BLaER1 (cell line): Measurements from ENCODE around the gene SDK1.

ENCODE experiments used
- H3K27ac ChIP-seq: shearing (Covaris generic); formaldehyde crosslinking; 2 replicates; pipeline ENCODE4 v1.8.1; 2022
- H3K27me3 ChIP-seq: shearing (Covaris generic); formaldehyde crosslinking; 2 replicates; pipeline ENCODE4 v1.8.1; 2022
- H3K36me3 ChIP-seq: shearing (Covaris generic); formaldehyde crosslinking; 2 replicates; pipeline ENCODE4 v1.8.1; 2022
- H3K4me1 ChIP-seq: shearing (Covaris generic); formaldehyde crosslinking; 2 replicates; pipeline ENCODE4 v1.8.1; 2022
- H3K4me2 ChIP-seq: shearing (Covaris generic); formaldehyde crosslinking; 2 replicates; pipeline ENCODE4 v1.8.1; 2022
- H3K4me3 ChIP-seq: shearing (Covaris generic); formaldehyde crosslinking; 2 replicates; pipeline ENCODE4 v1.8.1; 2022
- H3K9ac ChIP-seq: shearing (Covaris generic); formaldehyde crosslinking; 2 replicates; pipeline ENCODE4 v1.8.1; 2022
- H3K9me3 ChIP-seq: shearing (Covaris generic); formaldehyde crosslinking; 2 replicates; pipeline ENCODE4 v1.8.1; 2022
- H4K20me1 ChIP-seq: shearing (Covaris generic); formaldehyde crosslinking; 2 replicates; pipeline ENCODE4 v1.8.1; 2022
- Cebpa-rat ChIP-seq: shearing (Covaris generic); IDR thresholded peaks from 2 replicates; pipeline ENCODE4 v1.8.1; 2022

SDK1 gene

DNA sequence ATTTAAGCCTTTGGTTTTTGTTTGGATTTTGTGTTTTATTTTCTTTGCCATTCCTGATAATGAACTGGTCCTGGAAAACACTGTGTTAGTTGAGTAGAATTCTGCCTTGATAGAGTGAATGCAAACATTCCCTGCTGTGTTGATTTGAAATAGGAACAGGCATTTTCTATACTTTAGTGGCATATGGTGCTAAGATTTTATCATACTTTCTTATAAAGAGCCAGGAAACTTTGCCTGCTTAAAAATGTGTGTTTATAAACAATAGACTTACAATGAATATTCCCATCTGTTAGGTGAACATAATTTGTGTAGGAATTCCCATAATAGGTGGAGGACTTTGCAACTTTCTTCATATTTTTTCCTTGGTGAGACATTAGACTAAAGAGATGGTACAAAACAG is 333.3 kb downstream of the SDK1 start:
- Histone ChIP-seq H3K27ac (no peak overlapping the region), H3K4me3 (no peak overlapping the region), H3K4me1 (no peaks in the 10 kb centered on the region), H3K9ac (no peak overlapping the region), H4K20me1 (no peaks in the 10 kb centered on the region), H3K4me2 (no peak overlapping the region), H3K9me3 (peaks cover 18% of the 10 kb centered on the region), H3K27me3 (no peaks in the 10 kb centered on the region), H3K36me3 (no peaks in the 10 kb centered on the region)
- no peak for TF ChIP-seq Cebpa-rat

- Histone ChIP-seq H3K4me3 (no peak overlapping the region), H3K9ac (no peak overlapping the region), H3K36me3 (no peaks in the 10 kb centered on the region), H3K9me3 (no peaks in the 10 kb centered on the region), H3K4me2 (no peak overlapping the region), H3K27ac (no peak overlapping the region), H3K27me3 (no peaks in the 10 kb centered on the region), H4K20me1 (no peaks in the 10 kb centered on the region), H3K4me1 (no peaks in the 10 kb centered on the region)
- TF ChIP-seq Cebpa-rat, result no peak
Observed at GRCh38 chr7:3636131-3636860, 335.2 kb downstream of the SDK1 start.

GRCh38 chr7:3639253-3639652 is 338.2 kb downstream of the SDK1 start:
- Histone ChIP-seq H3K36me3 (no peaks in the 10 kb centered on the region), H3K9me3 (no peaks in the 10 kb centered on the region), H3K4me3 (no peak overlapping the region), H4K20me1 (no peaks in the 10 kb centered on the region), H3K4me2 (no peak overlapping the region), H3K9ac (no peak overlapping the region), H3K4me1 (no peaks in the 10 kb centered on the region), H3K27ac (no peak overlapping the region), H3K27me3 (no peaks in the 10 kb centered on the region)
- no peak for TF ChIP-seq Cebpa-rat

- Histone ChIP-seq H3K4me3 (no peak overlapping the region), H3K9me3 (no peaks in the 10 kb centered on the region), H3K27ac (no peak overlapping the region), H3K27me3 (no peaks in the 10 kb centered on the region), H4K20me1 (no peaks in the 10 kb centered on the region), H3K4me2 (no peak overlapping the region), H3K36me3 (no peaks in the 10 kb centered on the region), H3K9ac (no peak overlapping the region), H3K4me1 (no peaks in the 10 kb centered on the region)
- TF ChIP-seq Cebpa-rat, result no peak
Observed at GRCh38 chr7:3641582-3641981, 340.5 kb downstream of the SDK1 start.

- H3K27me3 ChIP-seq, result no peaks in the 10 kb centered on the region
- no peaks in the 10 kb centered on the region for H4K20me1 ChIP-seq
- H3K4me1 ChIP-seq, result no peaks in the 10 kb centered on the region
- H3K9me3 ChIP-seq, result no peaks in the 10 kb centered on the region
- TF ChIP-seq Cebpa-rat, result no peak
- no peak overlapping the region for H3K4me3 ChIP-seq
- no peak overlapping the region for H3K27ac ChIP-seq
- no peaks in the 10 kb centered on the region for H3K36me3 ChIP-seq
- H3K4me2 ChIP-seq, result no peak overlapping the region
- H3K9ac ChIP-seq, result no peak overlapping the region
Observed at GRCh38 chr7:3643091-3643490, 342.0 kb downstream of the SDK1 start.

DNA sequence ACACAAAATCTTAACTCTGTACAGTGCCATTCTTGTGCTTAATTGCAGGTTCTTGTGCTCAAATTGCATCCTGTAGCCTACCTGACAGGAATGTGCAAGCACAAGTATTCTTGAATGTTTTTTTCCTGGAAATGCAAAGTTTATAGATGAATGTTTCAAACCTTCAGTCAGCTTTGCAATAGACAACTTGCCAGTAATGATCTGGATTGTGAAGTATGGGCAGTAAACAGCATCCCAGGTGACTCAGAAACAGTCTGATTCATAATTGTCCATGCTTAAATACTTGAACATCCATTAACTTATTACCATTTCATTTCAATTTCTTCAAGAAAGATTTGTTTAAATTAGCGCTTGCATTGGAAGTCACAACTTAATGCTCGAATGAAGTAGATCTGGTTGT is 347.2 kb downstream of the SDK1 start:
- Histone ChIP-seq H4K20me1 (no peaks in the 10 kb centered on the region), H3K36me3 (no peaks in the 10 kb centered on the region), H3K9me3 (no peaks in the 10 kb centered on the region), H3K27ac (no peak overlapping the region), H3K27me3 (no peaks in the 10 kb centered on the region), H3K4me2 (no peak overlapping the region), H3K4me1 (no peaks in the 10 kb centered on the region), H3K9ac (no peak overlapping the region), H3K4me3 (no peak overlapping the region)
- TF ChIP-seq Cebpa-rat, result no peak

GRCh38 chr7:3649250-3649649 is 348.2 kb downstream of the SDK1 start:
- no peaks in the 10 kb centered on the region for H3K9me3 ChIP-seq
- no peaks in the 10 kb centered on the region for H3K27me3 ChIP-seq
- no peak overlapping the region for H3K9ac ChIP-seq
- H3K4me3 ChIP-seq, result no peak overlapping the region
- H3K4me2 ChIP-seq, result no peak overlapping the region
- H3K4me1 ChIP-seq, result no peaks in the 10 kb centered on the region
- no peak overlapping the region for H3K27ac ChIP-seq
- H4K20me1 ChIP-seq, result no peaks in the 10 kb centered on the region
- TF ChIP-seq Cebpa-rat, result no peak
- H3K36me3 ChIP-seq, result no peaks in the 10 kb centered on the region

DNA sequence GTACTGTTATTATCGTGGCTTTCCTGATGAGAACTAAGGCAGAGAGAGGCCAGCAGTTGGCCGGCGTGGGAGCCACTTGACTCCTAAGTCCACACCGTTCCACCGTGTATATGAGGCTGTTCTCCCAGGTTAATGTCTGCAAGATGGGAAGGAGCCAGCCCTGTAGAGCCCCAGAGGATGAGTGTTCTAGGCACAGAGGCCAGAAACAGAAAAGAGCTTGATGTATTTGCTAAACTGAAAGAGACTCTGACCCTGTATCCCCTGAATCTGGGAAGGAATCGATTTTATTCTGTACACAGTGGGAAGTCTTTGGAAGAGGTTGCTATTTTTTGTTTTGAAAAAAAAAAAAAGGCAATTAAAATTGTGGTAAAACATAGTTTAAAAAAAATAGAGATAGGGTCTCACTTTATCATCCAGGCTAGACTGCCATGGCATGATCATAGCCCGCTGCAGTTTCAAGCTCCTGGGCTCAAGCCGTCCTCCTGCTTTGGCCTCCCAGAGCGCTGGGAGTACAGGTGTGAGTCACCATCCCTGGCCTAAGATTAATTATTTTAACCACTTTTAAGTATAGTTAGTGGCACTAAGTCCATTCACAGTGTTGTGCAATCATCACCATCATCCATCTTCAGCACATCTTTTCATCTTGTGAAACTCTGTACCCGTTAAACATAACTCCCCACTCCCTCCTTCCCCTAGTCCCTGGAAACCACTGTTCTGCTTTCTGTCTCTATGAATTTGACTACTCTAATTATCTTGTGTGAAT is 348.8 kb downstream of the SDK1 start:
- Histone ChIP-seq H3K4me3 (no peak overlapping the region), H3K27ac (no peak overlapping the region), H3K4me1 (no peaks in the 10 kb centered on the region), H3K9me3 (no peaks in the 10 kb centered on the region), H3K4me2 (no peak overlapping the region), H4K20me1 (no peaks in the 10 kb centered on the region), H3K36me3 (no peaks in the 10 kb centered on the region), H3K27me3 (no peaks in the 10 kb centered on the region), H3K9ac (no peak overlapping the region)
- no peak for TF ChIP-seq Cebpa-rat

GRCh38 chr7:3650844-3651243 is 349.8 kb downstream of the SDK1 start:
- Histone ChIP-seq H3K36me3 (no peaks in the 10 kb centered on the region), H3K4me2 (no peak overlapping the region), H3K4me1 (no peaks in the 10 kb centered on the region), H3K27me3 (no peaks in the 10 kb centered on the region), H3K9ac (no peak overlapping the region), H4K20me1 (no peaks in the 10 kb centered on the region), H3K27ac (no peak overlapping the region), H3K4me3 (no peak overlapping the region), H3K9me3 (no peaks in the 10 kb centered on the region)
- no peak for TF ChIP-seq Cebpa-rat

DNA sequence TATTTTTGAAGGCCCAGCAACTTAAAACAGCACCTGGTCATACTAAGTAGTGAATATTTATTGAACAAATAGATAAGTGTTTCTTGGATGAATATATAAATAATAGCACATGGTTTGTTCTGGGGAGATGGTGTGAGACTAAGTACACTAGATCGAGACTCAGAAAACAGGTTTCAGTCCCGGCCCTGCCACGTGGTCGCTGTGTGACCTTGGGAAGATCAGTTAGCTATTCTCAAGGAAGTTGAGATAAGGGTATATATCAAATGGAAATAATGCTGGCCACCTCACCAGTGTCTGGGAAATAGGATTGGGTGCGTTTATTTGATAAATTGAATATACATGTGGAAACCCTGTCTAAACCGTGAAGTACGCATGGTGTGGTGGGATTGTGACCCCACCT is 354.6 kb downstream of the SDK1 start:
- Histone ChIP-seq H3K9ac (no peak overlapping the region), H3K4me1 (no peaks in the 10 kb centered on the region), H4K20me1 (no peaks in the 10 kb centered on the region), H3K27ac (no peak overlapping the region), H3K36me3 (no peaks in the 10 kb centered on the region), H3K4me3 (no peak overlapping the region), H3K9me3 (no peaks in the 10 kb centered on the region), H3K4me2 (no peak overlapping the region), H3K27me3 (no peaks in the 10 kb centered on the region)
- no peak for TF ChIP-seq Cebpa-rat
